Ovary (tissue), 3 donors: ENCODE data around the gene RAB40B.

Source experiments
- POLR2A ChIP-seq: fragments of 450-650 bp; IDR thresholded peaks from one replicate; pipeline ENCODE4 v1.6.1; 2017; ENCODE audit warnings: antibody characterized with exemption, mild to moderate bottlenecking, moderate library complexity
- TF ChIP-seq, protein P1 (sequence below), 3 donors: fragments of 450-650 bp in 2 of 3; fragments of 200-600 bp in 1 of 3; IDR thresholded peaks; one replicate each; pipeline versions ENCODE4 v1.5.1 to v1.8.0; 2016 to 2022; ENCODE audit warnings: antibody characterized with exemption in 3 of 3, mild to moderate bottlenecking in 1 of 3
- donor health status: DM: no; HTN: no; CAD: no.

DNA sequence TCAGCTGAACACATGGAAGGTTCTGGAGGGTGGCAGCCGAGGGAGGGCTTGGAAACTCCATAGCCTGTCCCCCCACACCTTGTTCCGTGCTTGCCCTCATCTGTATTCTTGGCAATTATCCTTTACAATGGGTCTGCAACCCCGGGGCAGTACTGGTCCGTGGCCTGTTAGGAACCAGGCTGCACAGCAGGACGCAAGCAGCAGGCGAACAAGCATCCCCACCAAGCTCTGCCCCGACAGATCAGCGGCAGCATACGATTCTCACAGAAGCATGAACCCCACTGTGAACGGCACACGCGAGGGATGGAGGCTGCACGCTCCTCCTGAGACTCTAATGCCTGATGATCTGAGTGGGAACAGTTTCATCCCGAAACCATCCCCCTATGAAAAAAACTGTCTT lies 56.5 kb downstream of the RAB40B start:
- TF ChIP-seq, protein P1, sequence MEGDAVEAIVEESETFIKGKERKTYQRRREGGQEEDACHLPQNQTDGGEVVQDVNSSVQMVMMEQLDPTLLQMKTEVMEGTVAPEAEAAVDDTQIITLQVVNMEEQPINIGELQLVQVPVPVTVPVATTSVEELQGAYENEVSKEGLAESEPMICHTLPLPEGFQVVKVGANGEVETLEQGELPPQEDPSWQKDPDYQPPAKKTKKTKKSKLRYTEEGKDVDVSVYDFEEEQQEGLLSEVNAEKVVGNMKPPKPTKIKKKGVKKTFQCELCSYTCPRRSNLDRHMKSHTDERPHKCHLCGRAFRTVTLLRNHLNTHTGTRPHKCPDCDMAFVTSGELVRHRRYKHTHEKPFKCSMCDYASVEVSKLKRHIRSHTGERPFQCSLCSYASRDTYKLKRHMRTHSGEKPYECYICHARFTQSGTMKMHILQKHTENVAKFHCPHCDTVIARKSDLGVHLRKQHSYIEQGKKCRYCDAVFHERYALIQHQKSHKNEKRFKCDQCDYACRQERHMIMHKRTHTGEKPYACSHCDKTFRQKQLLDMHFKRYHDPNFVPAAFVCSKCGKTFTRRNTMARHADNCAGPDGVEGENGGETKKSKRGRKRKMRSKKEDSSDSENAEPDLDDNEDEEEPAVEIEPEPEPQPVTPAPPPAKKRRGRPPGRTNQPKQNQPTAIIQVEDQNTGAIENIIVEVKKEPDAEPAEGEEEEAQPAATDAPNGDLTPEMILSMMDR (IDR thresholded peaks at IDR 0.05), result no peak
- TF ChIP-seq POLR2A, result no peak
